Keratinocyte (primary cell): ENCODE measurements around the gene ASPSCR1. TPM values are rescaled to one million over a fixed set of nuclear protein-coding genes. Genes with fewer than 3 reads are reported as not detected.

Experiments used
- DNase-seq: peaks from one replicate; pipeline ENCODE4 v3.0.0-alpha.2; 2011; ENCODE audit warnings: low read depth, missing footprints, low spot score
- FAIRE-seq: peaks from 2 replicates; lab custom pipeline; 2011; peaks lifted over from hg19 to GRCh38; lab: Jason Lieb, UNC
- H2AFZ ChIP-seq: 2 replicates; pipeline ENCODE4 v1.6.0; 2012; ENCODE audit warnings: low read length, control low read depth, inconsistent platforms; ENCODE audit not compliant: control insufficient read depth
- H3K27ac ChIP-seq: 2 replicates; pipeline ENCODE4 v1.5.1; 2011; ENCODE audit warnings: low read length; ENCODE audit not compliant: control insufficient read depth, insufficient read depth
- H3K27me3 ChIP-seq: 3 replicates; pipeline ENCODE4 v1.6.0; 2011; ENCODE audit warnings: low read length; ENCODE audit not compliant: control insufficient read depth, insufficient read depth; ENCODE audit errors: extremely low read depth
- H3K36me3 ChIP-seq, 2 experiments: 2 replicates in 1 of 2; 3 replicates in 1 of 2; pipeline ENCODE4 v1.5.1; 2011; ENCODE audit warnings: low read length in 2 of 2, mild to moderate bottlenecking in 1 of 2; ENCODE audit not compliant: control insufficient read depth in 2 of 2, insufficient read depth in 2 of 2; ENCODE audit errors: extremely low read depth in 1 of 2
- H3K4me1 ChIP-seq: 3 replicates; pipeline ENCODE4 v1.5.1; 2011; ENCODE audit warnings: low read length; ENCODE audit not compliant: control insufficient read depth, insufficient read depth; ENCODE audit errors: extremely low read depth
- H3K4me2 ChIP-seq: 3 replicates; pipeline ENCODE4 v1.6.0; 2011; ENCODE audit warnings: low read depth, low read length; ENCODE audit not compliant: control insufficient read depth, insufficient read depth; ENCODE audit errors: extremely low read depth
- H3K4me3 ChIP-seq, 3 experiments: fragments of 200-600 bp in 1 of 3; sonication (generic) in 1 of 3; 2 replicates in 2 of 3; 3 replicates in 1 of 3; pipeline ENCODE4 v1.5.1; 2011 to 2016; ENCODE audit warnings: low read length in 3 of 3, mild to moderate bottlenecking in 3 of 3, control low read depth in 2 of 3, inconsistent platforms in 1 of 3, low read depth in 1 of 3, mixed read lengths in 1 of 3, mixed run types in 1 of 3, moderate library complexity in 1 of 3; ENCODE audit not compliant: control insufficient read depth in 2 of 3, insufficient read depth in 2 of 3; ENCODE audit errors: extremely low read depth in 1 of 3
- H3K79me2 ChIP-seq: 2 replicates; pipeline ENCODE4 v1.6.0; 2012; ENCODE audit warnings: low read length; ENCODE audit not compliant: control insufficient read depth, insufficient read depth
- H3K9ac ChIP-seq: 3 replicates; pipeline ENCODE4 v1.6.0; 2011; ENCODE audit warnings: low read length; ENCODE audit not compliant: control insufficient read depth, insufficient read depth; ENCODE audit errors: extremely low read depth
- H3K9me1 ChIP-seq: 3 replicates; pipeline ENCODE4 v1.6.0; 2011; ENCODE audit warnings: low read length; ENCODE audit not compliant: control insufficient read depth, insufficient read depth; ENCODE audit errors: extremely low read depth
- H3K9me3 ChIP-seq: 2 replicates; pipeline ENCODE4 v1.5.1; 2012; ENCODE audit warnings: low read depth, low read length; ENCODE audit not compliant: control insufficient read depth
- H4K20me1 ChIP-seq: 3 replicates; pipeline ENCODE4 v1.6.0; 2011; ENCODE audit warnings: low read length; ENCODE audit not compliant: control insufficient read depth, insufficient read depth; ENCODE audit errors: extremely low read depth
- CTCF ChIP-seq, 3 experiments: IDR thresholded peaks in 1 of 3; conservative IDR thresholded peaks in 1 of 3; optimal IDR thresholded peaks in 1 of 3; 2 replicates in 2 of 3; 3 replicates in 1 of 3; pipeline versions ENCODE3 to v1.5.1; 2011; ENCODE audit warnings: low read length in 3 of 3, mild to moderate bottlenecking in 3 of 3, moderate library complexity in 2 of 3, control low read depth in 1 of 3, inconsistent platforms in 1 of 3; ENCODE audit not compliant: insufficient read depth in 2 of 3; ENCODE audit errors: extremely low read depth in 1 of 3
- EZH2 ChIP-seq: IDR thresholded peaks from one replicate; pipeline ENCODE4 v1.6.1; 2012; ENCODE audit warnings: inconsistent platforms, mild to moderate bottlenecking, low read length, moderate library complexity
- dilution Hi-C: fragments of 300-500 bp; cut with MboI; formaldehyde crosslinking; loops from one replicate; pipeline ENCODE4 v1.7.0; 2020; ENCODE audit warnings: low sequenced_read_pairs; ENCODE audit not compliant: extremely low pct_ligation_motif_present
- polyA plus RNA-seq, 5 experiments: library from polyadenylated mRNA; depleted of rRNA in 3 of 5; stranded (reverse) in 3 of 5; stranded (forward) in 1 of 5; unstranded in 1 of 5; fragments of >200 nt; gene quantifications; 1 replicate in 1 of 5; 2 replicates in 3 of 5; 3 replicates in 1 of 5; pipeline versions ENCODE4 v1.2.1 to v1.2.3, GENCODE V29; 2011 to 2012; ENCODE audit warnings: missing spikeins in 2 of 5, low read depth in 1 of 5, low replicate concordance in 1 of 5

ASPSCR1 gene
- polyA plus RNA-seq, 1 donor (not counting 4 experiments of a cell fraction or from before 2014, with no cell fraction given) = 5.2 TPM

GRCh38 chr17:82007495-82008257 lies 30.2 kb downstream of the ASPSCR1 start:
- Histone ChIP-seq H3K4me2 (no peak overlapping the region), H3K9ac (no peak overlapping the region), H3K4me1 (peaks cover 32% of the 10 kb centered on the region), H3K9me1 (peaks cover 2% of the 10 kb centered on the region), H3K27me3 (no peaks in the 10 kb centered on the region), H3K36me3 (no peaks in the 10 kb centered on the region), H3K9me3 (no peaks in the 10 kb centered on the region), H3K79me2 (no peaks in the 10 kb centered on the region), H3K4me3 (no peak overlapping the region), H4K20me1 (no peaks in the 10 kb centered on the region), H2AFZ (no peak overlapping the region), H3K27ac (no peak overlapping the region)
- FAIRE-seq (no peak), DNase-seq (no peak)
- dilution Hi-C loops = no loop called here
- TF ChIP-seq CTCF (optimal IDR thresholded peaks at IDR 0.05 in 1 of 3, IDR thresholded peaks at IDR 0.05 in 1 of 3, conservative IDR thresholded peaks at IDR 0.05 in 1 of 3; ENCODE audit: extremely low read depth in 1 of 3, insufficient read depth in 2 of 3, low read length in 3 of 3) = no peak
- no peak for TF ChIP-seq EZH2

- no peak for TF ChIP-seq CTCF (optimal IDR thresholded peaks at IDR 0.05 in 1 of 3, IDR thresholded peaks at IDR 0.05 in 1 of 3, conservative IDR thresholded peaks at IDR 0.05 in 1 of 3; ENCODE audit: extremely low read depth in 1 of 3, insufficient read depth in 2 of 3, low read length in 3 of 3)
Observed at GRCh38 chr17:82008258-82008940, 31.0 kb downstream of the ASPSCR1 start.

More at GRCh38 chr17:82008258-82008940, 31.0 kb downstream of the ASPSCR1 start:
- FAIRE-seq = no peak
- H3K36me3 ChIP-seq = no peaks in the 10 kb centered on the region
- no peak overlapping the region for H3K4me3 ChIP-seq
- peaks cover 33% of the 10 kb centered on the region for H3K4me1 ChIP-seq
- no peaks in the 10 kb centered on the region for H3K79me2 ChIP-seq
- no peaks in the 10 kb centered on the region for H3K9me3 ChIP-seq
- H3K9me1 ChIP-seq = peaks cover under 1% of the 10 kb centered on the region
- H2AFZ ChIP-seq = no peak overlapping the region
- no peak overlapping the region for H3K27ac ChIP-seq
- no peak overlapping the region for H3K4me2 ChIP-seq
- no peaks in the 10 kb centered on the region for H3K27me3 ChIP-seq
- DNase-seq = no peak
- H4K20me1 ChIP-seq = no peaks in the 10 kb centered on the region
- dilution Hi-C loops = no loop called here
- H3K9ac ChIP-seq = no peak overlapping the region
